GM23338 (cell line): ENCODE data around the gene TAS2R41. TPM values are rescaled to one million over a fixed set of nuclear protein-coding genes. Genes with fewer than 3 reads are reported as not detected.

ENCODE experiments used
- ATAC-seq: fragments of 200-7000 bp; cut with Tn5 transposase; 3 replicates; pipeline ENCODE4 v1.9.1; 2020
- DNase-seq: peaks from one replicate; pipeline ENCODE4 v3.0.0-alpha.2; 2015; ENCODE audit warnings: low spot score
- H2AFZ ChIP-seq: fragments of 200-600 bp; sonication (generic); 2 replicates; pipeline ENCODE4 v1.8.0; 2016; ENCODE audit warnings: antibody characterized with exemption, mild to moderate bottlenecking, moderate library complexity
- H3F3A ChIP-seq: fragments of 200-600 bp; sonication (generic); replicated peaks from 2 replicates; pipeline ENCODE4 v1.8.0; 2017; ENCODE audit warnings: antibody characterized with exemption, mixed run types, low read depth
- H3K27ac ChIP-seq: fragments of 200-600 bp; sonication (generic); 2 replicates; pipeline ENCODE4 v1.6.1; 2016; ENCODE audit warnings: low read depth
- H3K27me3 ChIP-seq: fragments of 200-600 bp; sonication (generic); 2 replicates; pipeline ENCODE4 v1.8.0; 2016; ENCODE audit warnings: mild to moderate bottlenecking, mixed run types, moderate library complexity; ENCODE audit not compliant: insufficient read depth
- H3K36me3 ChIP-seq: fragments of 200-600 bp; sonication (generic); 2 replicates; pipeline ENCODE4 v1.8.0; 2016; ENCODE audit warnings: mild to moderate bottlenecking; ENCODE audit not compliant: insufficient read depth
- H3K4me1 ChIP-seq: fragments of 200-600 bp; sonication (generic); 2 replicates; pipeline ENCODE4 v1.8.0; 2016; ENCODE audit warnings: mild to moderate bottlenecking, moderate library complexity; ENCODE audit not compliant: insufficient read depth
- H3K4me2 ChIP-seq: fragments of 200-600 bp; sonication (generic); 2 replicates; pipeline ENCODE4 v1.7.1; 2017; ENCODE audit warnings: mixed run types
- H3K4me3 ChIP-seq: fragments of 200-600 bp; sonication (generic); 2 replicates; pipeline ENCODE4 v1.6.1; 2016; ENCODE audit warnings: mixed run types
- H3K79me2 ChIP-seq: fragments of 200-600 bp; sonication (generic); replicated peaks from 2 replicates; pipeline ENCODE4 v1.8.0; 2017; ENCODE audit warnings: mild to moderate bottlenecking; ENCODE audit not compliant: insufficient read depth
- H3K9me2 ChIP-seq: fragments of 200-600 bp; sonication (generic); 2 replicates; pipeline ENCODE4 v1.8.0; 2017; ENCODE audit not compliant: insufficient read depth
- H4K20me1 ChIP-seq: fragments of 200-600 bp; sonication (generic); replicated peaks from 2 replicates; pipeline ENCODE4 v1.8.0; 2017; ENCODE audit warnings: mild to moderate bottlenecking; ENCODE audit not compliant: insufficient read depth
- H3K27ac Mint-ChIP-seq: 2 replicates; pipeline ENCODE4 v1.8.0; 2020; ENCODE audit warnings: inconsistent platforms, mild to moderate bottlenecking, moderate library complexity, mixed read lengths
- H3K27me3 Mint-ChIP-seq: 3 replicates; pipeline ENCODE4 v1.8.0; 2022; ENCODE audit warnings: low read depth, mild to moderate bottlenecking, moderate library complexity, mixed read lengths, inconsistent platforms; ENCODE audit not compliant: insufficient read depth, poor library complexity
- H3K36me3 Mint-ChIP-seq: 3 replicates; pipeline ENCODE4 v1.8.0; 2021; ENCODE audit warnings: low read depth, mild to moderate bottlenecking, inconsistent platforms, moderate library complexity, mixed read lengths
- H3K4me1 Mint-ChIP-seq: 3 replicates; pipeline ENCODE4 v1.8.0; 2020; ENCODE audit warnings: mild to moderate bottlenecking, inconsistent platforms, mixed read lengths
- H3K4me3 Mint-ChIP-seq: 3 replicates; pipeline ENCODE4 v1.8.0; 2021; ENCODE audit warnings: moderate library complexity, mild to moderate bottlenecking, inconsistent platforms, mixed read lengths
- H3K9me3 Mint-ChIP-seq: 3 replicates; pipeline ENCODE4 v1.8.0; 2020; ENCODE audit warnings: moderate library complexity, mild to moderate bottlenecking, inconsistent platforms, mixed read lengths
- CREB1 ChIP-seq: fragments of 250-450 bp; sonication (Bioruptor Pico); IDR thresholded peaks from 2 replicates; pipeline ENCODE4 v1.5.0; 2020; ENCODE audit warnings: low read depth, mild to moderate bottlenecking, moderate library complexity
- CTCF ChIP-seq, 2 experiments: fragments of 200-600 bp in 1 of 2; sonication (generic) in 1 of 2; conservative IDR thresholded peaks; 2 replicates each; pipeline versions ENCODE4 v1.5.1 to v1.6.1; 2016 to 2017; ENCODE audit warnings: antibody characterized with exemption in 2 of 2, low read depth in 2 of 2, mild to moderate bottlenecking in 2 of 2, moderate library complexity in 1 of 2
- ETS1 ChIP-seq: IDR thresholded peaks from 2 replicates; pipeline ENCODE4 v1.6.1; 2016; ENCODE audit warnings: antibody characterized with exemption
- EZH2 ChIP-seq: fragments of 200-600 bp; sonication (generic); IDR thresholded peaks from one replicate; pipeline ENCODE4 v1.8.0; 2017; ENCODE audit warnings: antibody characterized with exemption, mild to moderate bottlenecking, low read depth; ENCODE audit not compliant: unreplicated experiment
- EZH2phosphoT487 ChIP-seq: fragments of 200-600 bp; sonication (generic); IDR thresholded peaks from one replicate; pipeline ENCODE4 v1.8.1; 2018; ENCODE audit warnings: antibody characterized with exemption; ENCODE audit not compliant: unreplicated experiment
- JUNB ChIP-seq: IDR thresholded peaks from one replicate; pipeline ENCODE4 v1.6.1; 2016; ENCODE audit warnings: antibody characterized with exemption; ENCODE audit not compliant: unreplicated experiment
- NANOG ChIP-seq: IDR thresholded peaks from 2 replicates; pipeline ENCODE4 v1.6.1; 2016; ENCODE audit warnings: antibody characterized with exemption, borderline replicate concordance
- POLR2AphosphoS5 ChIP-seq: IDR thresholded peaks from 2 replicates; pipeline ENCODE4 v1.6.1; 2016; ENCODE audit warnings: antibody characterized with exemption, low read depth
- REST ChIP-seq: IDR thresholded peaks from one replicate; pipeline ENCODE4 v1.6.1; 2018; ENCODE audit warnings: antibody characterized with exemption; ENCODE audit not compliant: unreplicated experiment
- STAT1 ChIP-seq: IDR thresholded peaks from one replicate; pipeline ENCODE4 v1.6.1; 2016; ENCODE audit warnings: antibody characterized with exemption; ENCODE audit not compliant: unreplicated experiment
- ZNF114 ChIP-seq: fragments of 250-450 bp; sonication (Bioruptor Pico); IDR thresholded peaks from 2 replicates; pipeline ENCODE4 v1.5.0; 2020; ENCODE audit warnings: mild to moderate bottlenecking, moderate library complexity
- ZNF331 ChIP-seq: fragments of 250-450 bp; sonication (Bioruptor Pico); IDR thresholded peaks from 2 replicates; pipeline ENCODE4 v1.5.0; 2020; ENCODE audit warnings: low read depth, mild to moderate bottlenecking, moderate library complexity
- ZNF462 ChIP-seq: fragments of 250-450 bp; sonication (Bioruptor Pico); IDR thresholded peaks from 2 replicates; pipeline ENCODE4 v1.5.0; 2020; ENCODE audit warnings: mild to moderate bottlenecking, moderate library complexity
- polyA plus RNA-seq: library from polyadenylated mRNA; unstranded; fragments of >200 nt; fragmentation: Nextera tagmentation; extraction: Ambion mirVana; gene quantifications from 2 replicates; pipeline ENCODE4 v1.2.1, GENCODE V29; 2016
- total RNA-seq: library from RNA; depleted of rRNA; stranded (reverse); fragments of >200 nt; shearing (Covaris generic); gene quantifications from 2 replicates; pipeline ENCODE4 v1.2.3, GENCODE V29; 2014

The TAS2R41 gene
- total and polyA plus RNA-seq, 2 experiments from 2014 or later = 1.2 TPM; not detected in 1

- Histone ChIP-seq H2AFZ (no peak overlapping the region), H3K79me2 (no peaks in the 10 kb centered on the region), H3K27ac (no peak overlapping the region), H3K36me3 (no peaks in the 10 kb centered on the region), H3K4me3 (no peak overlapping the region), H3K27me3 (no peaks in the 10 kb centered on the region), H3K9me2 (no peaks in the 10 kb centered on the region), H3K4me2 (no peak overlapping the region), H4K20me1 (no peaks in the 10 kb centered on the region), H3F3A (no peaks in the 10 kb centered on the region), H3K4me1 (no peaks in the 10 kb centered on the region)
- DNase-seq = no peak
- no peak for ATAC-seq
- no peak for TF ChIP-seq STAT1
- no peak for TF ChIP-seq ZNF331
- no peak for TF ChIP-seq ZNF114 (CRISPR knock-in tag)
- TF ChIP-seq REST = no peak
- no peak for TF ChIP-seq EZH2
- no peak for TF ChIP-seq NANOG
- TF ChIP-seq CREB1 = no peak
- no peak for TF ChIP-seq ETS1
- no peak for TF ChIP-seq ZNF462 (CRISPR knock-in tag)
- no peak for TF ChIP-seq EZH2phosphoT487
- no peak for TF ChIP-seq CTCF (conservative IDR thresholded peaks at IDR 0.05; ENCODE audit: low read depth in 2 of 2)
- no peak for TF ChIP-seq JUNB
- TF ChIP-seq POLR2AphosphoS5 = no peak
- Mint-ChIP-seq H3K27ac (no peak overlapping the region), H3K4me1 (no peaks in the 10 kb centered on the region), H3K27me3 (peaks cover 2% of the 10 kb centered on the region), H3K9me3 (peaks cover 1% of the 10 kb centered on the region; the same call in 2 of the 3 replicates), H3K36me3 (0 out of 3 replicates have a peak, but pooled peaks cover 1% of the 10 kb centered on the region), H3K4me3 (no peak overlapping the region)
Observed at GRCh38 chr7:143429770-143430698, 47.6 kb upstream of the TAS2R41 start.
